Kidney tubule cell (primary cell): ENCODE data around the gene PRRG1.
A peak's percentile ranks its signal among the peaks of the same experiment; 100 is the strongest.
"Not testable (repeated sequence)": the region's sequence is repeated elsewhere in the genome, so short reads cannot be mapped to it uniquely, and the experiment has no call there.

Experiments used
- DNase-seq: peaks from one replicate; pipeline ENCODE4 v3.0.0-alpha.2; 2018; ENCODE audit warnings: low spot score

Gene PRRG1

GRCh38 chrX:37472836-37473235 lies 123.7 kb downstream of the PRRG1 start:
- peak; percentile 53 for DNase-seq

DNA sequence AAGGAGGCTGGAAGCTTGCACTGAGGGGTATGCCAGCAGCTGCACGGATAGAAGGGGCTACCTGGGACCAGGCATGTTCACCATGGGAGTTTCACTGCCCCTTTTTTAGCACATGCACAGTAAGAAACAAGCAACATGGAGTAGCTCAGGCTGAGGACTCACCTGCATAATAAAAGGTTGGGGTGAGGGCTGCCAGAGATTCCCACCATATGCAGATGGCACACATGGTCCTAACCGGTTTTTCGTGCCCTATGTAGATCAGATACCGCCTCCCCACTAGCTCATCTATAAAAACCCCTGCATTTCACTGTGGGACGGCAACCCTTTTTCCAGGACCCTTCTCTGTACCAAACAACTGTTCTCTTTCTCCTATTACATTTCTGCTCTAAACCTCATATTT lies 125.3 kb downstream of the PRRG1 start:
- no peak for DNase-seq

- DNase-seq, result no peak
These were observed 127.5 kb downstream of the PRRG1 start for GRCh38 chrX:37476571-37477170.

- DNase-seq, result peak; percentile 28
These were observed 135.2 kb downstream of the PRRG1 start for GRCh38 chrX:37484335-37484734.

- no peak for DNase-seq
These were observed 136.3 kb downstream of the PRRG1 start for GRCh38 chrX:37485429-37485828.

GRCh38 chrX:37487271-37487670 lies 138.1 kb downstream of the PRRG1 start:
- DNase-seq, result no peak

GRCh38 chrX:37488323-37488722 lies 139.2 kb downstream of the PRRG1 start:
- DNase-seq, result no peak

- no peak for DNase-seq
These were observed 142.5 kb downstream of the PRRG1 start for GRCh38 chrX:37491686-37492085.

- DNase-seq, result peak; percentile 11
These were observed 146.6 kb downstream of the PRRG1 start for GRCh38 chrX:37495760-37496159.

- DNase-seq, result not testable (repeated sequence)
These were observed 148.0 kb downstream of the PRRG1 start for GRCh38 chrX:37497126-37497525.

DNA sequence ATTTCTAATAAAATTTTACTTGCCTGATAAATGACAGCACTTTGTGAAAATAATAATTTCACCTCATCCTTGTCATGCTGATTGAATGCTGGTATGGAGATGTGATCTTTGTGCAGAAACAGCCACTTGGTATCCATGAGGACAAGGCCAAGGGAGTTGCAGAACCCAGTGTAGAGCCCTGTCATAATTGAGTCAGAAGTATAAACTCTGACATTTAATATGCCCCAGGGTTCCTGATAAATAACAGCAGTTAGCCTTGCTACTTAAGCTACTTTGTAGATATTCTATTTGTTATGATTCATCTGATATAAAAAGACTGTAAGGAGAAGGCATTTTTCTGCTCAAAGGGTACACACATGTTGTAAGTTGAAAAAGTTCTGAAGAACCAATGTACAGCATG lies 149.2 kb downstream of the PRRG1 start:
- DNase-seq, result not testable (repeated sequence)

GRCh38 chrX:37499649-37500048 lies 150.5 kb downstream of the PRRG1 start:
- DNase-seq, result not testable (repeated sequence)

DNA sequence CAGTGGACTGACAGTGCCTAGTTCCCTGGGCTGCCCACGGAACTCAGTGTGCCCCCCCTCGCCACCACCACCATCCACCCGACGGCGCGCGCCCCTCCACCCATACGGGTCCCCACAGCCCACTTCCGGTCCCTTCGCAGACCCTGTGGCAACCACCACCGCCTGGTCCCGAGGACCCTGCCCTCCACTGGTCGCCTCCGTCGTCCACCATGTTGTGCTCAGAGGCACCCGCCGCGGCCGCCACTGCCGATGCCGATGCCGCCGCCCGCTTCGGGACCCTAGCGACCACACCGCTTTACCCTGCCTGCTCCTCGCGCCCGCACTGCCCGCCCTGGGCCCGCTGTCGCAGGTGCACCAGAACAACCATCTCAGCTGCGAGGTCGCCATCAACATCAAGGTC lies 155.8 kb downstream of the PRRG1 start:
- DNase-seq, result no peak
